SK-N-MC (cell line): Measurements from ENCODE around the gene MYL3.

Experiments used
- DNase-seq: peaks from one replicate; pipeline ENCODE4 v3.0.0-alpha.2; 2011; ENCODE audit warnings: low read depth, low spot score
- H3K27ac ChIP-seq: fragments of 200-600 bp; sonication (generic); 2 replicates; pipeline ENCODE4 v1.5.1; 2016; ENCODE audit warnings: mixed run types
- H3K36me3 ChIP-seq: fragments of 200-600 bp; sonication (generic); 2 replicates; pipeline ENCODE4 v1.6.1; 2017; ENCODE audit warnings: antibody characterized with exemption, low read length, mixed read lengths; ENCODE audit not compliant: insufficient read depth
- H3K4me3 ChIP-seq: fragments of 200-600 bp; sonication (generic); 2 replicates; pipeline ENCODE4 v1.5.1; 2016
- H3K9ac ChIP-seq: fragments of 200-600 bp; sonication (generic); 2 replicates; pipeline ENCODE4 v1.8.0; 2017; ENCODE audit warnings: mixed run types, mixed read lengths; ENCODE audit not compliant: insufficient read length
- H3K9me3 ChIP-seq: fragments of 200-600 bp; sonication (generic); 2 replicates; pipeline ENCODE4 v1.6.1; 2017; ENCODE audit warnings: low read depth, mild to moderate bottlenecking, antibody characterized with exemption, low read length, moderate library complexity, mixed read lengths
- EZH2 ChIP-seq: fragments of 200-600 bp; sonication (generic); IDR thresholded peaks from one replicate; pipeline ENCODE4 v1.6.1; 2017; ENCODE audit warnings: antibody characterized with exemption
- FOXP2 ChIP-seq: optimal IDR thresholded peaks from 2 replicates; pipeline ENCODE3; 2011; ENCODE audit warnings: mild to moderate bottlenecking, moderate library complexity; ENCODE audit not compliant: insufficient read depth; ENCODE audit errors: extremely low read length, control extremely low read depth
- POLR2AphosphoS5 ChIP-seq: IDR thresholded peaks from 2 replicates; pipeline ENCODE4 v1.6.1; 2012; ENCODE audit warnings: mild to moderate bottlenecking, low read depth, low read length, borderline replicate concordance

MYL3 gene

DNA sequence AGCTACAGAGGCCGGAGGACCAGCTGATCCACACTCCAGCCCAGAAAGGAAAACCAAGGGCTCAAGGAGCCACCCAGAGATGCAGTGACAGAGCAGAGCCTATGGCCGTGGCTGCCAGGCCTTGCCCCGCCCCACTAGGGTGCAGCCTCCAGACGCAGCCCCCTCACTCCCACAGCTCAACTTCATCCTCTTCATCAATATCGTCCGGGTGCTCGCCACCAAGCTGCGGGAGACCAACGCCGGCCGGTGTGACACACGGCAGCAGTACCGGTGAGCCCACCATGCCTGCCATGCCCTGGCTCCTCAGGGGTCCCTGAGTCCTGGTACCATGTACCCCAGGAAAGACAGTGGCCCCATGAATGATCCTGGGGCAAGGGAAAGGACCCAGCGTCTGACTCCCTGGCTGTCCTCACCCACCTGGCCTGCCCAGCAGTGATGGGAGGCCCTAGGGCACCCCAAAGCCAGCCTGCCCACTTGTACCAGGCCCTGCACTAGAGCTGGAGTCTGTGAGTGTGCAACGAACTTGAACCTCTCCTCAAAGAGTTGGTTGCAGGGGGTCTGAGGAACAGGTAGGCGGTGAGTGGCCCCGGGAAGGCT lies 38.4 kb upstream of the MYL3 start:
- no peak for TF ChIP-seq POLR2AphosphoS5
- no peak for TF ChIP-seq FOXP2
- no peak for TF ChIP-seq EZH2
- Histone ChIP-seq H3K9me3 (no peaks in the 10 kb centered on the region), H3K9ac (no peak overlapping the region), H3K36me3 (no peaks in the 10 kb centered on the region), H3K4me3 (no peak overlapping the region), H3K27ac (no peak overlapping the region)
- no peak for DNase-seq

- Histone ChIP-seq H3K9me3 (no peaks in the 10 kb centered on the region), H3K36me3 (no peaks in the 10 kb centered on the region), H3K9ac (no peak overlapping the region), H3K27ac (no peak overlapping the region), H3K4me3 (no peak overlapping the region)
- no peak for DNase-seq
- TF ChIP-seq FOXP2 (no peak), POLR2AphosphoS5 (no peak)
These were observed 37.8 kb upstream of the MYL3 start for GRCh38 chr3:46901061-46901460.

DNA sequence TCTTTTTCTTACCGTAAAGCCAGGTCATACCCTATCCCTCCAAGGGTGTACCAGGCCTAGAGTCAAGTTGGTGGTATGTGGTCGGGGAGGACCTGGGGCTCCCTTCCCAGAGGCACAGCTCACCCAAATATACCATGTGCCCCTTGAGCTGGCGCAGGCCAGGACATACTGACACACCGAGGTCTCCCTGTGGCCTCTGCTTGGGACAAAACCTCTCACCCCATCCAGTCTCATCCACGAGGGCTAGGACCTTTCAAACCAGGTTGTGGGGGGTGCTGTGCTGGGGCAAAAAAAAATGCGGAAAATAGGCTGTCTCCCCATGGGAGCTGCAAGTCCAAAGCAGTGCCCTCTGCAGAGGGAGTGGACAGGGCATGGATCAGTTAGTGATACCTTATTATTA lies 37.1 kb upstream of the MYL3 start:
- no peak overlapping the region for H3K4me3 ChIP-seq
- no peaks in the 10 kb centered on the region for H3K9me3 ChIP-seq
- H3K9ac ChIP-seq: no peak overlapping the region
- TF ChIP-seq POLR2AphosphoS5 (no peak), EZH2 (no peak), FOXP2 (no peak)
- H3K36me3 ChIP-seq: no peaks in the 10 kb centered on the region
- no peak overlapping the region for H3K27ac ChIP-seq
- DNase-seq: no peak

DNA sequence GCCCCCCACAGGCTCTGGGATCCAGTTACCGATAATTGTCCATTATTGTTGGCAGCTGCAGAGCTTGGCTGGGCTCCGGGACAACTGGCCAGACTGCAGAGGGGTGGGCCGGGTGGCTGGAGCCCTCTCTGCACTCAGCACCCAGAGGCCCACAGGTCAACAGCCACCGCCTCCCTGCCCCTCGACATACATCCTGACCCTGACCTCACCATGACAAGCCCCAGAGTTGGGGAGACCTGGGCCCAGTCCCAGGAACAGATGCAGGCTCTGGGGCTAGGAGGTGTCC lies 36.7 kb upstream of the MYL3 start:
- no peak overlapping the region for H3K9ac ChIP-seq
- DNase-seq: no peak
- no peak overlapping the region for H3K4me3 ChIP-seq
- no peaks in the 10 kb centered on the region for H3K9me3 ChIP-seq
- no peaks in the 10 kb centered on the region for H3K36me3 ChIP-seq
- TF ChIP-seq POLR2AphosphoS5: no peak
- no peak for TF ChIP-seq EZH2
- TF ChIP-seq FOXP2: no peak
- no peak overlapping the region for H3K27ac ChIP-seq

GRCh38 chr3:46899151-46900006 lies 36.1 kb upstream of the MYL3 start:
- Histone ChIP-seq H3K27ac (no peak overlapping the region), H3K4me3 (no peak overlapping the region), H3K9me3 (no peaks in the 10 kb centered on the region), H3K9ac (no peak overlapping the region), H3K36me3 (no peaks in the 10 kb centered on the region)
- TF ChIP-seq FOXP2: no peak
- TF ChIP-seq EZH2: no peak
- TF ChIP-seq POLR2AphosphoS5: no peak
- DNase-seq: no peak

DNA sequence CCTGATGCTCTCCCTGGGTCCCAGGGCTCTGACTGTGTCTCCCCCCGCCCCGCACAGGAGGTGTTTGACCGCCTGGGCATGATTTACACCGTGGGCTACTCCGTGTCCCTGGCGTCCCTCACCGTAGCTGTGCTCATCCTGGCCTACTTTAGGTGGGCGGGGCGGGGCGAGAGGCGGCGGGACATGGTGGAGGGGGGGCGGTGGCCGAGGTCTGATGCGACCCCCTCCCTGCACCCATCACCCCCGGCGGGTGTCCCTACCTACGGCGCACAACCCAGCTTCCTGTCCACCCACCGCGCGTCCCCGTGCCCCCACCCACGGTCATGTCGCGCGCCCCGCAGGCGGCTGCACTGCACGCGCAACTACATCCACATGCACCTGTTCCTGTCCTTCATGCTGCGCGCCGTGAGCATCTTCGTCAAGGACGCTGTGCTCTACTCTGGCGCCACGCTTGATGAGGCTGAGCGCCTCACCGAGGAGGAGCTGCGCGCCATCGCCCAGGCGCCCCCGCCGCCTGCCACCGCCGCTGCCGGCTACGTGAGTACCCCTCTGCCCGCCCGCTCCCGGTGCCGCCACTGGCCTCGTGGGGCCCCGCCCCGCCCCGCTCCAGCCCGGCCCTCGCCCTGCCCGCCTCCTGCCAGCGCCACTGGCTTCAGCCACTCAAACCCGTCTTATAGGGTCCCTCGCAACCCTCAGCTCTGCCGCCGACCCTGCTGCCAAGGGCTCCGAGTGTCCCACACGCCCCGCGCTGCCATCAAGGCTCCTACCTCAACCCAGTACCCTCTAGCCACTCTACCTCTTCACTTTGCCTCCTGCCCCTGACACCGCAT lies 35.3 kb upstream of the MYL3 start:
- H3K9ac ChIP-seq: no peak overlapping the region
- no peaks in the 10 kb centered on the region for H3K9me3 ChIP-seq
- TF ChIP-seq POLR2AphosphoS5 (no peak), FOXP2 (no peak), EZH2 (no peak)
- H3K36me3 ChIP-seq: no peaks in the 10 kb centered on the region
- H3K4me3 ChIP-seq: no peak overlapping the region
- no peak overlapping the region for H3K27ac ChIP-seq
- no peak for DNase-seq

- TF ChIP-seq EZH2 (no peak), POLR2AphosphoS5 (no peak), FOXP2 (no peak)
- no peak overlapping the region for H3K27ac ChIP-seq
- no peak overlapping the region for H3K9ac ChIP-seq
- DNase-seq: no peak
- no peak overlapping the region for H3K4me3 ChIP-seq
- H3K36me3 ChIP-seq: no peaks in the 10 kb centered on the region
- H3K9me3 ChIP-seq: no peaks in the 10 kb centered on the region
These were observed 34.6 kb upstream of the MYL3 start for GRCh38 chr3:46897829-46898320.

DNA sequence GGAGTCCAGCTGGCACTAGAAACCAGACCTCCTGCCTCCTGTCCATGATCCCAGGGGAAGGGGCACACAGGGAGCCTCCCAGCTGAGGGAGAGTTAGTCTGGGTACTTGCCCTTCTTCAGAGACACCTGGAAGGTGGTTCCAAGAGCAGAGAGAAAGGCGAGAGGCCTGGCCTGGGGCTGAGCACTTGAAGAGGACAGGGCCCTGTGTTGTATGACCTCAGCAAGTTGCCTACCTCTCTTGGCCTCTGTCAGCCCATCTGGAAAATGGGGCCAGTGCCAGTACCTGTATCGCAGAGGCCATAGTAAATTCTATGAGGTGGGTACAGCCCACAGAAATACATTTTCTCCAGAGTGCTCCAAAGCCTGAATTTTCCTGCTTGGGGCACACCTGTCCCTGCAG lies 33.8 kb upstream of the MYL3 start:
- H3K4me3 ChIP-seq: no peak overlapping the region
- TF ChIP-seq POLR2AphosphoS5 (no peak), FOXP2 (no peak), EZH2 (no peak)
- H3K9ac ChIP-seq: no peak overlapping the region
- no peak overlapping the region for H3K27ac ChIP-seq
- no peaks in the 10 kb centered on the region for H3K9me3 ChIP-seq
- DNase-seq: no peak
- no peaks in the 10 kb centered on the region for H3K36me3 ChIP-seq
